ENCODE results near the gene CYBB.
A peak's percentile ranks its signal among the peaks of the same experiment; 100 is the strongest.

Gene CYBB

GRCh38 chrX:37803057-37803456 is 23.2 kb downstream of the CYBB start:
- CTCF ChIA-PET, result interaction anchor here (0.7 to 1.0 kb wide), 2 partner anchors 10 to 39 kb away, joined by 3 to 5 read pairs; no protein-coding TSS in a partner anchor
- no peak for TF ChIP-seq LEF1 (IDR thresholded peaks at IDR 0.05; ENCODE audit: borderline replicate concordance)
- peak; percentile 76 for TF ChIP-seq ELF4 (IDR thresholded peaks at IDR 0.05)

GRCh38 chrX:37809970-37810369 is 30.1 kb downstream of the CYBB start:
- CTCF ChIA-PET, result no interaction called here
- TF ChIP-seq CTBP1 (IDR thresholded peaks at IDR 0.05; ENCODE audit: borderline replicate concordance) (no peak), FOXA1 (IDR thresholded peaks at IDR 0.05) (no peak), LEF1 (IDR thresholded peaks at IDR 0.05; ENCODE audit: borderline replicate concordance) (no peak), PKNOX1 (IDR thresholded peaks at IDR 0.05) (no peak)
- POLR2A ChIA-PET, result no interaction called here
- no peak for DNase-seq (ENCODE audit: extremely low spot score)

More at GRCh38 chrX:37803057-37803456, 23.2 kb downstream of the CYBB start:
- POLR2A ChIA-PET, result no interaction called here
- DNase-seq (ENCODE audit: extremely low spot score), result no peak

- POLR2A ChIA-PET, result no interaction called here
- no peak for DNase-seq (ENCODE audit: extremely low spot score)
- CTCF ChIA-PET, result interaction anchor here (1.1 kb wide), 1 partner anchor 8 kb away, joined by 3 read pairs; no protein-coding TSS in a partner anchor
- TF ChIP-seq FOXA1 (IDR thresholded peaks at IDR 0.05), result no peak
These were observed 32.3 kb downstream of the CYBB start for GRCh38 chrX:37812110-37812509.

- ChIA-PET POLR2A (no interaction called here), CTCF (interaction anchor here (1.1 kb wide), 1 partner anchor 10 kb away, joined by 3 read pairs; no protein-coding TSS in a partner anchor)
- TF ChIP-seq HDGF (IDR thresholded peaks at IDR 0.05; ENCODE audit: borderline replicate concordance), result no peak
- TF ChIP-seq FOXK2 (IDR thresholded peaks at IDR 0.05), result no peak
- TF ChIP-seq ELF4 (IDR thresholded peaks at IDR 0.05), result no peak
- TF ChIP-seq L3MBTL2 (conservative IDR thresholded peaks at IDR 0.05), result no peak
- no peak for TF ChIP-seq SP1 (IDR thresholded peaks at IDR 0.05)
- no peak for TF ChIP-seq ARNT (IDR thresholded peaks at IDR 0.05)
- TF ChIP-seq FOXM1 (IDR thresholded peaks at IDR 0.05; ENCODE audit: borderline replicate concordance), result no peak
- no peak for TF ChIP-seq CTBP1 (IDR thresholded peaks at IDR 0.05; ENCODE audit: borderline replicate concordance)
- TF ChIP-seq FOXA1 (IDR thresholded peaks at IDR 0.05), result no peak
- no peak for TF ChIP-seq NFRKB (IDR thresholded peaks at IDR 0.05)
- no peak for TF ChIP-seq SUZ12 (IDR thresholded peaks at IDR 0.05)
- no peak for TF ChIP-seq BHLHE40 (IDR thresholded peaks at IDR 0.05; ENCODE audit: borderline replicate concordance)
- TF ChIP-seq PKNOX1 (IDR thresholded peaks at IDR 0.05), result no peak
- no peak for TF ChIP-seq LEF1 (IDR thresholded peaks at IDR 0.05; ENCODE audit: borderline replicate concordance)
- no peak for DNase-seq (ENCODE audit: extremely low spot score)
These were observed 33.7 kb downstream of the CYBB start for GRCh38 chrX:37813570-37813969.

- TF ChIP-seq SP1 (IDR thresholded peaks at IDR 0.05), result no peak
- no peak for TF ChIP-seq CTBP1 (IDR thresholded peaks at IDR 0.05; ENCODE audit: borderline replicate concordance)
- TF ChIP-seq ZNF384 (IDR thresholded peaks at IDR 0.05), result no peak
- no peak for TF ChIP-seq ARNT (IDR thresholded peaks at IDR 0.05)
- TF ChIP-seq ELF4 (IDR thresholded peaks at IDR 0.05), result no peak
- TF ChIP-seq TARDBP (IDR thresholded peaks at IDR 0.05), result no peak
- TF ChIP-seq BHLHE40 (IDR thresholded peaks at IDR 0.05; ENCODE audit: borderline replicate concordance), result no peak
- TF ChIP-seq SUZ12 (IDR thresholded peaks at IDR 0.05), result no peak
- TF ChIP-seq FOXM1 (IDR thresholded peaks at IDR 0.05; ENCODE audit: borderline replicate concordance), result no peak
- TF ChIP-seq FOXA1 (IDR thresholded peaks at IDR 0.05), result no peak
- TF ChIP-seq HDGF (IDR thresholded peaks at IDR 0.05; ENCODE audit: borderline replicate concordance), result no peak
- TF ChIP-seq LEF1 (IDR thresholded peaks at IDR 0.05; ENCODE audit: borderline replicate concordance), result no peak
- no peak for TF ChIP-seq PKNOX1 (IDR thresholded peaks at IDR 0.05)
- TF ChIP-seq L3MBTL2 (conservative IDR thresholded peaks at IDR 0.05), result no peak
- TF ChIP-seq FOXK2 (IDR thresholded peaks at IDR 0.05), result no peak
- TF ChIP-seq NFRKB (IDR thresholded peaks at IDR 0.05), result no peak
- ChIA-PET POLR2A (no interaction called here), CTCF (interaction anchor here (1.5 kb wide), 1 partner anchor 9 kb away, joined by 7 read pairs; no protein-coding TSS in a partner anchor)
- no peak for DNase-seq (ENCODE audit: extremely low spot score)
These were observed 35.5 kb downstream of the CYBB start for GRCh38 chrX:37815366-37815765.

GRCh38 chrX:37816766-37817165 is 36.9 kb downstream of the CYBB start:
- ChIA-PET CTCF (interaction anchor here (1.1 to 1.2 kb wide), 2 partner anchors 32 to 72 kb away, joined by 3 read pairs; no protein-coding TSS in a partner anchor), POLR2A (no interaction called here)
- TF ChIP-seq PKNOX1 (IDR thresholded peaks at IDR 0.05) (no peak), ZNF384 (IDR thresholded peaks at IDR 0.05) (no peak), SP1 (IDR thresholded peaks at IDR 0.05) (no peak)
- no peak for DNase-seq (ENCODE audit: extremely low spot score)

GRCh38 chrX:37817176-37817575 is 37.3 kb downstream of the CYBB start:
- ChIA-PET POLR2A (no interaction called here), CTCF (interaction anchor here (1.1 to 1.2 kb wide), 2 partner anchors 32 to 73 kb away, joined by 3 read pairs; no protein-coding TSS in a partner anchor)
- TF ChIP-seq NFRKB (IDR thresholded peaks at IDR 0.05) (no peak), FOXK2 (IDR thresholded peaks at IDR 0.05) (no peak), ELF4 (IDR thresholded peaks at IDR 0.05) (no peak), FOXM1 (IDR thresholded peaks at IDR 0.05; ENCODE audit: borderline replicate concordance) (no peak), L3MBTL2 (conservative IDR thresholded peaks at IDR 0.05) (no peak), CTBP1 (IDR thresholded peaks at IDR 0.05; ENCODE audit: borderline replicate concordance) (no peak), ARNT (IDR thresholded peaks at IDR 0.05) (no peak), LEF1 (IDR thresholded peaks at IDR 0.05; ENCODE audit: borderline replicate concordance) (no peak), ZNF384 (IDR thresholded peaks at IDR 0.05) (no peak), PKNOX1 (IDR thresholded peaks at IDR 0.05) (no peak), TARDBP (IDR thresholded peaks at IDR 0.05) (no peak), HDGF (IDR thresholded peaks at IDR 0.05; ENCODE audit: borderline replicate concordance) (no peak)
- no peak for DNase-seq (ENCODE audit: extremely low spot score)
